Esophagus (tissue), 2 donors: Measurements from ENCODE around the gene GPRC5A. TPM values are rescaled to one million over a fixed set of nuclear protein-coding genes. Genes with fewer than 3 reads are reported as not detected.

ENCODE experiments used
- H3K27ac ChIP-seq, 2 donors: one replicate each; pipeline ENCODE4 v1.5.1; 2013; ENCODE audit warnings: low read depth in 2 of 2, mild to moderate bottlenecking in 2 of 2, inconsistent platforms in 1 of 2, low read length in 1 of 2, moderate library complexity in 1 of 2
- H3K27me3 ChIP-seq, 2 donors: one replicate each; pipeline ENCODE4 v1.6.1; 2013; ENCODE audit warnings: low read length in 2 of 2, control low read depth in 1 of 2, mild to moderate bottlenecking in 1 of 2; ENCODE audit not compliant: insufficient read depth in 2 of 2, control insufficient read depth in 1 of 2
- H3K36me3 ChIP-seq, 2 donors: one replicate each; pipeline ENCODE4 v1.6.1; 2013; ENCODE audit warnings: low read length in 1 of 2; ENCODE audit not compliant: control insufficient read depth in 2 of 2, insufficient read depth in 2 of 2
- H3K4me1 ChIP-seq, 2 donors: one replicate each; pipeline ENCODE4 v1.6.1; 2013; ENCODE audit warnings: low read length in 1 of 2; ENCODE audit not compliant: control insufficient read depth in 2 of 2, insufficient read depth in 2 of 2
- H3K4me3 ChIP-seq, 2 donors: one replicate each; pipeline ENCODE4 v1.5.1; 2013; ENCODE audit warnings: low read length in 2 of 2, mild to moderate bottlenecking in 2 of 2, low read depth in 1 of 2, moderate library complexity in 1 of 2
- H3K9me3 ChIP-seq, 2 donors: one replicate each; pipeline ENCODE4 v1.6.1; 2013; ENCODE audit warnings: mild to moderate bottlenecking in 2 of 2, low read depth in 1 of 2, low read length in 1 of 2, moderate library complexity in 1 of 2; ENCODE audit not compliant: control insufficient read depth in 2 of 2, insufficient read depth in 1 of 2
- WGBS, 2 donors: extraction: QIAGEN DNeasy Blood & Tissue Kit; methylation state at CpG; one replicate each; pipeline ENCODE4 v1.1.7; 2013; 5-methylcytosine and 5-hydroxymethylcytosine counted together
- polyA plus RNA-seq, 2 donors: library from polyadenylated mRNA; stranded (reverse); fragments of 200-250 nt; gene quantifications; one replicate each; pipeline ENCODE4 v1.2.3, GENCODE V29; 2013
- donor health status: healthy with polysubstance abuse.
- donor health status: Bipolar disorder and iron deficiency.

The GPRC5A gene
- polyA plus RNA-seq, 2 donors = 15.0 to 15.4 TPM

DNA sequence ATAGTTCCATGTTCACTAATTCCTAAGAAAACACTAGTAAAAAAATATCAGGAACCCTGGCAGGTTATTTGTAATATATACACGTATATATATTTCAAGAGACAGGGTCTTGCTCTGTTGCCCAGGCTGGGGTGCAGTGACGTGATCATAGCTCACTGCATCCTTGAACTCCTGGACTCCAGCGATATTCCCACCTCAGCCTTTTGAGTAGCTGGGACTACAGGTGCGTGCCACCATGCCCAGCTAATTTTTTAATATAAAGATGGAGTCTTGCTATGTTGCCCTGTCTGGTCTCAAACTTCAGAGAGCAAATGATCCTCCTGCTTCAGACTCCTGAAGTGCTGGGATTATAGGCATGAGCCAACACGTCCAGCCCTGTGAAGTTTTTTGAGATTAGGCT lies 16.2 kb downstream of the GPRC5A start:
- peaks cover 0 to 2% of the 10 kb centered on the region in 2 donors for H3K36me3 ChIP-seq
- H3K27ac ChIP-seq = no peak overlapping the region
- H3K4me3 ChIP-seq = no peak overlapping the region
- peaks cover 0 to 8% of the 10 kb centered on the region in 2 donors for H3K4me1 ChIP-seq
- 86 to 93% methylated on average over 5 of the region's 5 CpGs for WGBS, 2 donors
- no peaks in the 10 kb centered on the region for H3K9me3 ChIP-seq
- no peaks in the 10 kb centered on the region for H3K27me3 ChIP-seq

DNA sequence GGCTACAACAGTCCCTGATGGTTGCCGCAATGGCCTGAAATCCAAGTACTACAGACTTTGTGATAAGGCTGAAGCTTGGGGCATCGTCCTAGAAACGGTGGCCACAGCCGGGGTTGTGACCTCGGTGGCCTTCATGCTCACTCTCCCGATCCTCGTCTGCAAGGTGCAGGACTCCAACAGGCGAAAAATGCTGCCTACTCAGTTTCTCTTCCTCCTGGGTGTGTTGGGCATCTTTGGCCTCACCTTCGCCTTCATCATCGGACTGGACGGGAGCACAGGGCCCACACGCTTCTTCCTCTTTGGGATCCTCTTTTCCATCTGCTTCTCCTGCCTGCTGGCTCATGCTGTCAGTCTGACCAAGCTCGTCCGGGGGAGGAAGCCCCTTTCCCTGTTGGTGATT lies 16.9 kb downstream of the GPRC5A start:
- H3K4me3 ChIP-seq = no peak overlapping the region

DNA sequence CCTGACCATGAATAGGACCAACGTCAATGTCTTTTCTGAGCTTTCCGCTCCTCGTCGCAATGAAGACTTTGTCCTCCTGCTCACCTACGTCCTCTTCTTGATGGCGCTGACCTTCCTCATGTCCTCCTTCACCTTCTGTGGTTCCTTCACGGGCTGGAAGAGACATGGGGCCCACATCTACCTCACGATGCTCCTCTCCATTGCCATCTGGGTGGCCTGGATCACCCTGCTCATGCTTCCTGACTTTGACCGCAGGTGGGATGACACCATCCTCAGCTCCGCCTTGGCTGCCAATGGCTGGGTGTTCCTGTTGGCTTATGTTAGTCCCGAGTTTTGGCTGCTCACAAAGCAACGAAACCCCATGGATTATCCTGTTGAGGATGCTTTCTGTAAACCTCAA lies 17.3 kb downstream of the GPRC5A start:
- H3K4me3 ChIP-seq = no peak overlapping the region
- H3K4me1 ChIP-seq = peaks cover 0 to 5% of the 10 kb centered on the region in 2 donors
- no peaks in the 10 kb centered on the region for H3K27me3 ChIP-seq
- H3K27ac ChIP-seq = no peak overlapping the region
- no peaks in the 10 kb centered on the region for H3K9me3 ChIP-seq
- 92 to 94% methylated on average over 12 of the region's 12 CpGs for WGBS, 2 donors
- peaks cover 0 to 7% of the 10 kb centered on the region in 2 donors for H3K36me3 ChIP-seq

More for the DNA sequence above, 16.9 kb downstream of the GPRC5A start:
- peaks cover 0 to 8% of the 10 kb centered on the region in 2 donors for H3K4me1 ChIP-seq
- no peaks in the 10 kb centered on the region for H3K9me3 ChIP-seq
- no peak overlapping the region for H3K27ac ChIP-seq
- WGBS, 2 donors = 88 to 90% methylated on average over 14 of the region's 14 CpGs
- H3K27me3 ChIP-seq = no peaks in the 10 kb centered on the region
- H3K36me3 ChIP-seq = peaks cover 0 to 6% of the 10 kb centered on the region in 2 donors

DNA sequence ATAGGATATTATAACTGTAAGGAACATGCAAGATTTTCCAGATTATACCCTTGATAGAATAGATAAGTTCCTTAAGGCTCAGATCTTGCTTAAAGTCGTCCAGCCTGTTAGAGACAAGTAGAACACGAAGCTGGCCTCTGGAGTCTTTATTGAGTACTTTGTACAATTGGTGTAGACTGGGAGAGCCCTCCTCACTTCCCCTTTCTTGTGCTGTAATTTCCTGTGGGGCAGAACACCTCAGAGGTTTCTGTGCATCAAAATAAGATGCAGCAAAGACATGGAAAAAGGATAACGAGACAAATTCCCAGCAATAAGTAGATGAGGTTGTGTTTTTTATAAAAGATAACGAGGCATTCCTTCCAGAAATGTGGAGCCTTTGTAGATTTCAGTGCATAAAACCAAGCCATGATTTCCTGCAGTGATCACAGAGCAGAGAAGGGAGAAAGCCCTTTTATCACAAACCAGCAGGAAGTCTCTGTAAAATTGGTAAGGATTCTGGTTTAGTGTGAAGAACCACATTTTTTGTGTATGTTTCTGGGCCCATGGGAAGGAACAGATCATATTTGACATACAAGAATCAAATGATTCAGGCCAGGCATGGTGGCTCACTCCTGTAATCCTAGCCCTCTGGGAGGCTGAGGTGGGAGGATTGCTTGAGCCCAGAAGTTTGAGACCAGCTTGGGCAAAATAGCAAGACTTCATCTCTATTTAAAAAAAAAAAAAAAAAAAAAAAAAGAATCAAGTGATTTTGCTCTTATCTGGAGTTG lies 18.0 kb downstream of the GPRC5A start:
- Histone ChIP-seq H3K27me3 (no peaks in the 10 kb centered on the region), H3K4me1 (peaks cover 0 to 3% of the 10 kb centered on the region in 2 donors), H3K36me3 (peaks cover 0 to 7% of the 10 kb centered on the region in 2 donors), H3K9me3 (no peaks in the 10 kb centered on the region), H3K27ac (no peak overlapping the region), H3K4me3 (no peak overlapping the region)
- WGBS, 2 donors = 71 to 72% methylated on average over 4 of the region's 4 CpGs

DNA sequence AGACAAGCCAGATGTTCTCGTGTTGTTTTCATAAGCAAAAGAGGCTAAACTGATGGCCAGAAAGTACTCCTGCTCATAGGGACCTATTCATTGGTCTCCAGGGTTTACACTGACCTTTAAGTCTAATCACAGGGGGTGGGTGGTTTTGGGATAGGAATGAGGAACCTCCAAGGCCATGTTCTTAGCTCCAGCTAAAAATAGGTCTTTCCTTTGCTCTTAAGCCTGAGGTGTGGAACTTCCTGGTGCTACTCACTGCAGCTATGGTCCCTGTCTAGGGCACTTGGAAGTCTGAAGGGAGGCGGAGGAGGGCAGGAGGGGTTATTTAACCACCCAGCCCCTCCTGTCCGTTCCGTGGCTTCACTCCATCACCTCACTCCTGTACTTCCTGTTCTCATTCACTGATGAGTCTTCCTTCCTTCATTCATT lies 18.6 kb downstream of the GPRC5A start:
- Histone ChIP-seq H3K4me3 (no peak overlapping the region), H3K27me3 (no peaks in the 10 kb centered on the region), H3K4me1 (peaks cover 0 to 3% of the 10 kb centered on the region in 2 donors), H3K36me3 (peaks cover 0 to 7% of the 10 kb centered on the region in 2 donors), H3K9me3 (no peaks in the 10 kb centered on the region), H3K27ac (no peak overlapping the region)
- WGBS, 2 donors = 61 to 65% methylated on average over 4 of the region's 4 CpGs

DNA sequence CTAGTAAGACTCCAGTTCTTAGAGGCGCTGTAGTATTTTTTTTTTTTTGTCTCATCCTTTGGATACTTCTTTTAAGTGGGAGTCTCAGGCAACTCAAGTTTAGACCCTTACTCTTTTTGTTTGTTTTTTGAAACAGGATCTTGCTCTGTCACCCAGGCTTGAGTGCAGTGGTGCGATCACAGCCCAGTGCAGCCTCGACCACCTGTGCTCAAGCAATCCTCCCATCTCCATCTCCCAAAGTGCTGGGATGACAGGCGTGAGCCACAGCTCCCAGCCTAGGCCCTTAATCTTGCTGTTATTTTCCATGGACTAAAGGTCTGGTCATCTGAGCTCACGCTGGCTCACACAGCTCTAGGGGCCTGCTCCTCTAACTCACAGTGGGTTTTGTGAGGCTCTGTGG lies 21.3 kb downstream of the GPRC5A start:
- Histone ChIP-seq H3K9me3 (no peaks in the 10 kb centered on the region), H3K4me3 (no peak overlapping the region), H3K36me3 (peaks cover 0 to 7% of the 10 kb centered on the region in 2 donors), H3K4me1 (peaks cover 0 to 3% of the 10 kb centered on the region in 2 donors), H3K27me3 (no peaks in the 10 kb centered on the region), H3K27ac (no peak overlapping the region)
- WGBS, 2 donors = 93 to 96% methylated on average over 5 of the region's 5 CpGs

DNA sequence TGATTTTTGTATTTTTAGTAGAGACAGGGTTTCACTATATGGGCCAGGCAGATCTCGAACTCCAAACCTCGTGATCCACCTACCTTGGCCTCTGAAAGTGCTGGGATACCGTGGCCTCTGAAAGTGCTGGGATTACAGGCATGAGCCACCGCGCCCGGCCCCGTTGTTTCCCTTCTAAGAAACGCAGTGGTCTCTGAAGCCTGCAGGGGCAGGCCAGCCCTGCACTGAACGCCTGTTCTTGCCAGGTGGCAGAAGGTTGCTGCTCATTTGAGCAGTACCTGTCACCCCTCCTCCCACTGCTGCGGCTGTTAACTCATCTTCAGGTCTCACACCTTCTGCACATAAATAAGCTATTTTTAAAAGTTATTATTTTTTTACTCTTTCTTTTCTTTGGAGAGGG lies 24.3 kb downstream of the GPRC5A start:
- Histone ChIP-seq H3K4me3 (no peak overlapping the region), H3K36me3 (peaks cover 0 to 4% of the 10 kb centered on the region in 2 donors), H3K9me3 (no peaks in the 10 kb centered on the region), H3K4me1 (no peaks in the 10 kb centered on the region), H3K27me3 (no peaks in the 10 kb centered on the region), H3K27ac (no peak overlapping the region)
- 74 to 77% methylated on average over 10 of the region's 10 CpGs for WGBS, 2 donors

DNA sequence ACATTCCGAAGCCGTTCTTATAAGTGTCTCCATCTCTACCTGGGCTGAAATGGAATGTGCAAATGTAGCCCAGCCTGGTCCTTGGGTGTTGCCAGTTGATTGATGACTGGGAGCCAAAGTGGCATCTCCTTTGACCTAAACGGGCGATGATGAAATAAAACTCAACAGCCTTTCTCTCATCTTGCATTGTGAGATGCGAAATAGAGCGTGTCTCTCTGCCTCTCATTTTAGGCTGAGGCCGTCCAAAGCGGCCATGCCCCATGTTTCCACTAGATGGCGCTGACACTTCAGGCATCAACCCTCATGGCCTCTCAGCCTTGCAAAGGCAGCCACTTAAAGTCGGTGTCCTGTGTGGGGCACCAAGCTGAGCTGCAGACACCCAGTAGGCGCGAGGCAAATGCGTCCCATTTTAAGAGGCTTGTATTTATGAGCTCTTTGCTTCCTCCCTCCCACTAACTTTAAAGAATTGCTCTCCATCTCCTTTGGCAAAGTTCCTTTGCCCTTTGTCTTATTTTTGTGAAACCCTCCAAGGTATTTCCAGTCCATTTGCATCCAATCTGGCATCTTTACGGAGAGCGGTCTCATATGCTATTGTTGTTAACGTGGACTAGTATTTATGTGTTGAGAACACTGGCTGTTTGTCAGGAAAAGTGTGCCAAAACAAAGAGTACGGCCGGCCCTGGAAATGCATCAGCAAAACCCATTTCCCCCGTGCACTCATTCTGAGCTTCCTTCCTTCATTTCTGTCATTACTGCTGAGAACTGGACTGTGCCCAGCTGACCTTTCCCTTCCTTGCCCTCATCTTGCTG lies 25.0 kb downstream of the GPRC5A start:
- WGBS, 2 donors = 16 to 24% methylated on average over 19 of the region's 19 CpGs
- Histone ChIP-seq H3K9me3 (no peaks in the 10 kb centered on the region), H3K4me1 (no peaks in the 10 kb centered on the region), H3K27me3 (no peaks in the 10 kb centered on the region), H3K27ac (no peak overlapping the region), H3K36me3 (peaks cover 0 to 4% of the 10 kb centered on the region in 2 donors), H3K4me3 (no peak overlapping the region)

DNA sequence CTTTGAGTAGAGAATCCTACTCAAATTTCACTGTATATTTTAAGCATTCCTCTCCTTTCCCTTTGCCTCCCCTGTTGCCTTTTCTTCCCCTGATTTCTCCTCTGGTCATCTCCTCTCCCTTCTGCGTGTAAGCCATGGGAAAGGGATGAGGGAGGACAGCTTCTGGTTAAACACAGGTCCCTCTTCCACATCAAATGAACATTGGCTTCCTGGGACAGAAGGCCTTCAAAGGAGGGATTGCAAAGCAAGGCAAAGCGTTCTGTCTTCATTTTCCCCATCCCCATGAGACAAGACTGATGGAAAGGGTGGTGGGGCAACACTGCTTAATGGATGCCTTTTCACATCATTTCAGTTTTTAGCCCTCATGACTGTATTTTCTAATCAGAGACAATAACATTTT lies 26.2 kb downstream of the GPRC5A start:
- Histone ChIP-seq H3K9me3 (no peaks in the 10 kb centered on the region), H3K4me1 (no peaks in the 10 kb centered on the region), H3K27ac (no peak overlapping the region), H3K4me3 (no peak overlapping the region), H3K36me3 (peaks cover 0 to 4% of the 10 kb centered on the region in 2 donors), H3K27me3 (no peaks in the 10 kb centered on the region)
- WGBS, 2 donors = 93 to 95% methylated on average over 2 of the region's 2 CpGs
